Trophoblast cell (in vitro differentiated cells and primary cell): ENCODE results near the gene CPB2.
A peak's percentile ranks its signal among the peaks of the same experiment; 100 is the strongest.

ENCODE experiments used
- DNase-seq, 2 donors: peaks; one replicate each; pipeline ENCODE4 v3.0.0-alpha.2; 2016
- H2AFZ ChIP-seq: 2 replicates; pipeline ENCODE4 v1.6.1; 2013; ENCODE audit warnings: low read length, moderate library complexity, mild to moderate bottlenecking; ENCODE audit not compliant: insufficient read depth, poor library complexity
- H2AK5ac ChIP-seq: 2 replicates; pipeline ENCODE4 v1.6.1; 2013; ENCODE audit warnings: mild to moderate bottlenecking, low read length
- H2BK120ac ChIP-seq: 2 replicates; pipeline ENCODE4 v1.6.1; 2013; ENCODE audit warnings: low read length, mild to moderate bottlenecking, moderate library complexity; ENCODE audit not compliant: insufficient read depth, poor library complexity
- H2BK12ac ChIP-seq: 2 replicates; pipeline ENCODE4 v1.6.1; 2013; ENCODE audit warnings: mild to moderate bottlenecking, low read length, moderate library complexity
- H2BK5ac ChIP-seq: 2 replicates; pipeline ENCODE4 v1.6.1; 2013; ENCODE audit warnings: low read length, low read depth, moderate library complexity, mild to moderate bottlenecking; ENCODE audit not compliant: poor library complexity
- H3K14ac ChIP-seq: 2 replicates; pipeline ENCODE4 v1.6.1; 2013; ENCODE audit warnings: mild to moderate bottlenecking, low read length
- H3K18ac ChIP-seq: 2 replicates; pipeline ENCODE4 v1.6.1; 2013; ENCODE audit warnings: mild to moderate bottlenecking, low read length
- H3K23ac ChIP-seq: 2 replicates; pipeline ENCODE4 v1.6.1; 2013; ENCODE audit warnings: low read length
- H3K27ac ChIP-seq: 2 replicates; pipeline ENCODE4 v1.5.1; 2013; ENCODE audit warnings: low read depth, mild to moderate bottlenecking, inconsistent platforms, low read length, moderate library complexity
- H3K27me3 ChIP-seq: 2 replicates; pipeline ENCODE4 v1.6.1; 2013; ENCODE audit warnings: inconsistent platforms, mild to moderate bottlenecking, low read length, moderate library complexity; ENCODE audit not compliant: insufficient read depth
- H3K36me3 ChIP-seq, 2 experiments: 1 replicate in 1 of 2; 2 replicates in 1 of 2; pipeline ENCODE4 v1.6.1; 2013; ENCODE audit warnings: low read length in 2 of 2, mild to moderate bottlenecking in 2 of 2, moderate library complexity in 1 of 2; ENCODE audit not compliant: insufficient read depth in 2 of 2, control insufficient read depth in 1 of 2
- H3K4ac ChIP-seq: 2 replicates; pipeline ENCODE4 v1.6.1; 2013; ENCODE audit warnings: low read depth, mild to moderate bottlenecking, low read length, moderate library complexity
- H3K4me1 ChIP-seq, 2 experiments: 1 replicate in 1 of 2; 2 replicates in 1 of 2; pipeline ENCODE4 v1.6.1; 2013; ENCODE audit warnings: low read length in 2 of 2, mild to moderate bottlenecking in 2 of 2, moderate library complexity in 1 of 2; ENCODE audit not compliant: insufficient read depth in 2 of 2, control insufficient read depth in 1 of 2
- H3K4me2 ChIP-seq: 2 replicates; pipeline ENCODE4 v1.6.1; 2013; ENCODE audit warnings: inconsistent platforms, mild to moderate bottlenecking, low read length, moderate library complexity
- H3K4me3 ChIP-seq: 2 replicates; pipeline ENCODE4 v1.5.1; 2013; ENCODE audit warnings: mild to moderate bottlenecking, low read depth, low read length, inconsistent platforms
- H3K79me1 ChIP-seq: one replicate; pipeline ENCODE4 v1.6.1; 2013; ENCODE audit warnings: low read length
- H3K79me2 ChIP-seq: 2 replicates; pipeline ENCODE4 v1.6.1; 2013; ENCODE audit warnings: low read length, mild to moderate bottlenecking; ENCODE audit not compliant: control insufficient read depth, insufficient read depth, poor library complexity
- H3K9ac ChIP-seq: 2 replicates; pipeline ENCODE4 v1.6.1; 2013; ENCODE audit warnings: mild to moderate bottlenecking, low read length
- H3K9me3 ChIP-seq: 2 replicates; pipeline ENCODE4 v1.6.1; 2013; ENCODE audit warnings: low read depth, mild to moderate bottlenecking, control low read depth, inconsistent platforms, low read length; ENCODE audit not compliant: insufficient read depth
- H4K12ac ChIP-seq: 2 replicates; pipeline ENCODE4 v1.6.1; 2013; ENCODE audit warnings: low read depth, mild to moderate bottlenecking, low read length, moderate library complexity
- H4K8ac ChIP-seq: 2 replicates; pipeline ENCODE4 v1.6.1; 2013; ENCODE audit warnings: low read depth, mild to moderate bottlenecking, low read length, moderate library complexity
- H4K91ac ChIP-seq: one replicate; pipeline ENCODE4 v1.6.1; 2013; ENCODE audit warnings: low read depth, mild to moderate bottlenecking, low read length, moderate library complexity
- WGBS: extraction: QIAGEN DNeasy Blood & Tissue Kit; methylation state at CpG from one replicate; pipeline ENCODE4 v1.1.7; 2013; ENCODE audit warnings: missing lambda C conversion rate; ENCODE audit not compliant: insufficient read length, insufficient coverage; ENCODE audit errors: extremely low coverage; 5-methylcytosine and 5-hydroxymethylcytosine counted together

Gene CPB2

DNA sequence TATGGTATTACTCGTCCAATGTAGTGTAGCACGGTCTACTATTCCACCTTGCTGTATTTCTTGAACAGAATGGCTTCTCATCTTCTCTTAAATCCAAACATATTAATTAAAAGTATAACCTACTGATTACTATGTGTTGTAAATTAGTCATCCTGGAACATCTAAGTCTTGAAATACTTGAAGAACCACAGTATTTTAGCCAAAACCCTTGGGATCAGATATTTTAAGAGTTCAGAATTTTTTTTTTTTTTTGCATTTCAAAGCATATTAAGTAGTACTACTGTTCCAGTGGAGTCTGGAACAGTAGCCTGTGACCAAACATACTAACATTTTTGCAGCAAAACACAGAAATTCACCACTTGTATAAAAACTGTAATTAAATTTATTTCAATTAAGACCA is 82.4 kb downstream of the CPB2 start:
- Histone ChIP-seq H4K12ac (no peak overlapping the region), H3K4me1 (no peaks in the 10 kb centered on the region), H2BK5ac (no peak overlapping the region), H3K14ac (no peak overlapping the region), H3K79me2 (no peaks in the 10 kb centered on the region), H3K9me3 (no peaks in the 10 kb centered on the region), H3K4me3 (no peak overlapping the region), H3K18ac (no peak overlapping the region), H2AK5ac (no peak overlapping the region), H3K36me3 (peaks cover 2 to 3% of the 10 kb centered on the region in 2 experiments), H3K27ac (no peak overlapping the region), H3K27me3 (no peaks in the 10 kb centered on the region), H3K23ac (no peak overlapping the region), H3K9ac (no peak overlapping the region), H3K79me1 (no peaks in the 10 kb centered on the region), H4K8ac (no peak overlapping the region), H4K91ac (no peak overlapping the region), H2AFZ (no peak overlapping the region), H3K4me2 (no peak overlapping the region), H3K4ac (no peak overlapping the region), H2BK120ac (no peak overlapping the region), H2BK12ac (no peak overlapping the region)
- no peak for DNase-seq
- WGBS: no CpG with 5 or more reads among the region's 2 CpGs

DNA sequence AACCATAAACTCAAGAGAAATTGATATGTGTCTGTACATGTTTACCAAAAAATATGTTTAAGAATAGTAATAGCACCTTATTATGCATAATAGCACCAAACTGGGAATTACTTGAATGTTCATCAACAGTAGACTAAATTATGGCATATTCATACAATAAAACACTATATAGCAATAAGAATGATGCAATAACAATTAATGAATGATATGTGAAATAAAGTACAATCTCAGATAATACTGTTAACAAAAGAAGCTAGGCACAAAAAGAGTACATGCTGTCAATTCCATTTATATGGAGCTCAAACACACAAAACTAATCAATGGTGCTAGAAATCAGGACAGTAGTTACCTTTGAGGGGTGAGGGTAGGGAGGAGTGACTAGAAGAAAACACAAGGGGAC is 88.6 kb downstream of the CPB2 start:
- H2AFZ ChIP-seq: no peak overlapping the region
- H3K9me3 ChIP-seq: no peaks in the 10 kb centered on the region
- no peaks in the 10 kb centered on the region for H3K79me1 ChIP-seq
- H3K4me3 ChIP-seq: no peak overlapping the region
- H2BK12ac ChIP-seq: no peak overlapping the region
- H4K8ac ChIP-seq: no peak overlapping the region
- H3K27ac ChIP-seq: no peak overlapping the region
- no peak overlapping the region for H3K14ac ChIP-seq
- no peak overlapping the region for H3K4ac ChIP-seq
- H4K91ac ChIP-seq: no peak overlapping the region
- no peaks in the 10 kb centered on the region for H3K27me3 ChIP-seq
- no peak overlapping the region for H2BK120ac ChIP-seq
- H3K9ac ChIP-seq: no peak overlapping the region
- no peak overlapping the region for H3K23ac ChIP-seq
- no peak overlapping the region for H3K18ac ChIP-seq
- DNase-seq: no peak
- peaks cover 2 to 8% of the 10 kb centered on the region in 2 experiments for H3K36me3 ChIP-seq
- no peaks in the 10 kb centered on the region for H3K79me2 ChIP-seq
- H2AK5ac ChIP-seq: no peak overlapping the region
- H4K12ac ChIP-seq: no peak overlapping the region
- no peak overlapping the region for H3K4me2 ChIP-seq
- no peak overlapping the region for H2BK5ac ChIP-seq
- no peaks in the 10 kb centered on the region for H3K4me1 ChIP-seq

DNA sequence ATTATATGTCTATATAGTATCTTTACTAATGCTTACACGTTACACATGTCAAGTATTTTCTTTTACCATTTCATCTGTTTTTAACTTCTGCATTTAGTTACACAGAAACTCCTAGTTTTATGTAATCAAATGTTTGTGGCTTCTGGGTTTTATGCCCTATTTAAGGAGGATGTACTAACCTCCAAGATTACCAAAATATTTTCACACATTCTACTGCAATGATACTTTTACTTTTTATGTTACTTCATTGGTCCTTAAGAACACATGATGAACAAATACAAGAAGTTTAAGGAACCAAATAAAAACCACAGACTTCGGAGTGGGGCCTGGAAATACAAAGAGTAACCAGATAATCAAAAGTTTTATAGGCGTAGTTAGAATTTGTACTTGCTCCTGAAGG is 89.5 kb downstream of the CPB2 start:
- H3K23ac ChIP-seq: no peak overlapping the region
- H3K27me3 ChIP-seq: no peaks in the 10 kb centered on the region
- no peaks in the 10 kb centered on the region for H3K9me3 ChIP-seq
- no peak overlapping the region for H3K4me3 ChIP-seq
- no peak overlapping the region for H3K9ac ChIP-seq
- H3K79me1 ChIP-seq: no peaks in the 10 kb centered on the region
- H3K18ac ChIP-seq: no peak overlapping the region
- no CpG with 5 or more reads among the region's 3 CpGs for WGBS
- no peak overlapping the region for H3K14ac ChIP-seq
- no peak overlapping the region for H2BK5ac ChIP-seq
- no peak overlapping the region for H2AFZ ChIP-seq
- peaks cover 2 to 11% of the 10 kb centered on the region in 2 experiments for H3K36me3 ChIP-seq
- no peak overlapping the region for H2BK12ac ChIP-seq
- no peaks in the 10 kb centered on the region for H3K4me1 ChIP-seq
- H4K8ac ChIP-seq: no peak overlapping the region
- H4K12ac ChIP-seq: no peak overlapping the region
- no peak overlapping the region for H3K27ac ChIP-seq
- H2AK5ac ChIP-seq: no peak overlapping the region
- H2BK120ac ChIP-seq: no peak overlapping the region
- no peak overlapping the region for H3K4ac ChIP-seq
- H3K79me2 ChIP-seq: no peaks in the 10 kb centered on the region
- H3K4me2 ChIP-seq: no peak overlapping the region
- DNase-seq: no peak
- H4K91ac ChIP-seq: no peak overlapping the region

DNA sequence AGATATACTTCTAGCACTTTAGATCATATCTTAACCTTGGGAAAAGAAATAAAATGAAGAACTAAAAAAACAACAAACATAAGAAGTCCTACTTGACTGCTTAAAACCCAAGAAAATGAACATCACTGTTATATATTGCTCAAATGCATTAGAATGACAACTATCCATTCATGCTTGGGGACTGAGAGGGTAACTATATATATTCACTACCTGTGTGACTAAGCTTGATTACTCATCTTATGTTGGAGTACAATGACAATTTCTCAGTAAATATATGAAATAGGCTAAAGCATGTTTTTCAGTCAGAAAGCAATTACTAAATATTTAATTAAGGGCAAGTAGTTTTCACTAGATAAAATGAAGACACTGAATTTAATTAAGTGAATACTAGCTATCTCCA is 92.4 kb downstream of the CPB2 start:
- Histone ChIP-seq H3K9me3 (no peaks in the 10 kb centered on the region), H3K36me3 (peaks cover 0 to 10% of the 10 kb centered on the region in 2 experiments), H3K9ac (no peak overlapping the region), H2AK5ac (no peak overlapping the region), H2BK120ac (no peak overlapping the region), H2BK5ac (no peak overlapping the region), H3K79me2 (no peaks in the 10 kb centered on the region), H2BK12ac (no peak overlapping the region), H4K8ac (no peak overlapping the region), H3K79me1 (no peaks in the 10 kb centered on the region), H3K4me3 (no peak overlapping the region), H3K18ac (no peak overlapping the region), H3K4me2 (no peak overlapping the region), H3K27ac (no peak overlapping the region), H3K4ac (no peak overlapping the region), H3K27me3 (no peaks in the 10 kb centered on the region), H4K91ac (no peak overlapping the region), H3K4me1 (no peaks in the 10 kb centered on the region), H3K23ac (no peak overlapping the region), H4K12ac (no peak overlapping the region), H3K14ac (no peak overlapping the region), H2AFZ (no peak overlapping the region)
- DNase-seq: peak in 1 of 2 donors; percentile 31

DNA sequence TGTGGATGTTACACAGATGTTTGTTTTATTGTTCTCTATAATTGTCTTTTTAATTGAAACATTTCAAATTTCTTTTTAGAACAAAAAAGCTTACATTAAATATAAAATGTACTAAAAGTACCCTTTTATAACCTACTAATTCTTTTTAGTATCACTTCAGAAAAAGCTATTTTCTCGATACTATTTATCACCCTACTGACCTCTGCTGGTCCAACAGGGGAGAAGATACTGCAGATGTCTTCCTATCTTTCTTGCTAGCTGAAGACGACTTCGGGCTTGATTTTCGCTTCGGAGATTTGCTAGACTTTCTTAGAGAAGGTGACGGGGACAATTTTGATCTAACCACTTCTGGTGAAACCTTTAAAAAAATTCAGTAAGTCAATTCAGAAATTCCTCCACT is 94.7 kb downstream of the CPB2 start:
- DNase-seq: peak in 1 of 2 donors; percentile 19
- WGBS: no CpG with 5 or more reads among the region's 6 CpGs
- Histone ChIP-seq H3K4ac (no peak overlapping the region), H3K36me3 (peaks cover 2 to 7% of the 10 kb centered on the region in 2 experiments), H3K4me3 (no peak overlapping the region), H3K9ac (no peak overlapping the region), H4K8ac (no peak overlapping the region), H3K18ac (no peak overlapping the region), H2AK5ac (no peak overlapping the region), H2BK12ac (no peak overlapping the region), H3K14ac (no peak overlapping the region), H4K12ac (no peak overlapping the region), H3K79me2 (no peaks in the 10 kb centered on the region), H3K23ac (no peak overlapping the region), H3K4me1 (no peaks in the 10 kb centered on the region), H3K9me3 (no peaks in the 10 kb centered on the region), H3K4me2 (no peak overlapping the region), H3K79me1 (no peaks in the 10 kb centered on the region), H2BK120ac (no peak overlapping the region), H3K27me3 (no peaks in the 10 kb centered on the region), H2AFZ (no peak overlapping the region), H3K27ac (no peak overlapping the region), H2BK5ac (no peak overlapping the region), H4K91ac (no peak overlapping the region)
